ENCODE data around the gene DYDC1. TPM values are rescaled to one million over a fixed set of nuclear protein-coding genes. Genes with fewer than 3 reads are reported as not detected.
A peak's percentile ranks its signal among the peaks of the same experiment; 100 is the strongest.

Gene DYDC1
- total RNA-seq, 1 donor from 2014 or later, result not detected

DNA sequence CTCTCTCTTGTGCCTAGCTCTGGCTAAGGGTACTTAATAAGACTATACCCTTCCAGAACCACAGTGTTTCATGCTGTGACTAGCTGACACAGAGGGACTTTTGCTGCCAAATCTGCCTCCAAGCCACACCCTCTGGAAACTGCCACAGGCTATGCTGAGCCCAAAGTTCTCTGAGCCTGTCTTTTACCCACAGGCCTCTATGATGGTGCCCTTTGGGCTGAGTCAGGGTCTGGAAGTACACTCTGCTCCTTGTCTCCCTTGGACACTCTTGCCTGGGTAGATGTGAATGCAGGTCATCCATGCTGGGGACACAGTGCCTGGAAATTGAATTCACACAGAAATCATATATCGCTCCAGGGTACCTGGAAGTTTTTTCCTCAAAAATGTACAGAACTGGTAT, 22.6 kb downstream of the DYDC1 start:
- FAIRE-seq, result no peak
- TF ChIP-seq, protein P1, sequence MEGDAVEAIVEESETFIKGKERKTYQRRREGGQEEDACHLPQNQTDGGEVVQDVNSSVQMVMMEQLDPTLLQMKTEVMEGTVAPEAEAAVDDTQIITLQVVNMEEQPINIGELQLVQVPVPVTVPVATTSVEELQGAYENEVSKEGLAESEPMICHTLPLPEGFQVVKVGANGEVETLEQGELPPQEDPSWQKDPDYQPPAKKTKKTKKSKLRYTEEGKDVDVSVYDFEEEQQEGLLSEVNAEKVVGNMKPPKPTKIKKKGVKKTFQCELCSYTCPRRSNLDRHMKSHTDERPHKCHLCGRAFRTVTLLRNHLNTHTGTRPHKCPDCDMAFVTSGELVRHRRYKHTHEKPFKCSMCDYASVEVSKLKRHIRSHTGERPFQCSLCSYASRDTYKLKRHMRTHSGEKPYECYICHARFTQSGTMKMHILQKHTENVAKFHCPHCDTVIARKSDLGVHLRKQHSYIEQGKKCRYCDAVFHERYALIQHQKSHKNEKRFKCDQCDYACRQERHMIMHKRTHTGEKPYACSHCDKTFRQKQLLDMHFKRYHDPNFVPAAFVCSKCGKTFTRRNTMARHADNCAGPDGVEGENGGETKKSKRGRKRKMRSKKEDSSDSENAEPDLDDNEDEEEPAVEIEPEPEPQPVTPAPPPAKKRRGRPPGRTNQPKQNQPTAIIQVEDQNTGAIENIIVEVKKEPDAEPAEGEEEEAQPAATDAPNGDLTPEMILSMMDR (IDR thresholded peaks at IDR 0.05; ENCODE audit: insufficient read depth, low read length, severe bottlenecking), result no peak
- no peak overlapping the region for H3K4me3 ChIP-seq (ENCODE audit: low read depth, low read length)
- DNase-seq (ENCODE audit: low read depth), result peak; percentile 27
- peaks cover 2% of the 10 kb centered on the region for H3K27me3 ChIP-seq (ENCODE audit: control insufficient read depth, insufficient read depth, low read length)
- H3K36me3 ChIP-seq (ENCODE audit: control insufficient read depth, insufficient read depth, low read length), result no peaks in the 10 kb centered on the region

DNA sequence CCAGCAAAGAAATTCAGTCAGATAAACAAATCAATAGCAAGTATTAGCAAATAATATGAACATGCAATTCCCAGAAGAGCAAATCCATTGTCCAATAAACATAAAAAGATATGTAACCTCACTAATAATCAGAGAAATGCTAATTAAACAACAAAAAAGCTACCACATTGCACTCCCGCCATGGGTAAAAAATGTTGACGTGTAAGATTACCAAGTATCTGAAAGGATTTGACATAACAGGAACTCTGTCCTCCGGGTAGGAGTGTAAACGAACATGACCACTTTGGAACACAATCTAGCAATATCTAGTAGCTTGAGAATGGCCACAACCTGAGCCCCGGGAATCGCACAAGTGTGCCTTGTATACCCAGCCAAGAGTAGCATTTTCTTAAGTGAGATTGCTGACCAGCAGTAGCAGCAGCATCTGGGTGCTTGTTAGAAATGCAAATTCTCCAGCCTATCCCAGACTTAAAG, 31.6 kb downstream of the DYDC1 start:
- TF ChIP-seq, protein P1 (IDR thresholded peaks at IDR 0.05; ENCODE audit: insufficient read depth, low read length, severe bottlenecking), result no peak
- no peak overlapping the region for H3K4me3 ChIP-seq (ENCODE audit: low read depth, low read length)
- FAIRE-seq (no peak), DNase-seq (ENCODE audit: low read depth) (no peak)
- H3K36me3 ChIP-seq (ENCODE audit: control insufficient read depth, insufficient read depth, low read length), result no peaks in the 10 kb centered on the region
- H3K27me3 ChIP-seq (ENCODE audit: control insufficient read depth, insufficient read depth, low read length), result no peaks in the 10 kb centered on the region

DNA sequence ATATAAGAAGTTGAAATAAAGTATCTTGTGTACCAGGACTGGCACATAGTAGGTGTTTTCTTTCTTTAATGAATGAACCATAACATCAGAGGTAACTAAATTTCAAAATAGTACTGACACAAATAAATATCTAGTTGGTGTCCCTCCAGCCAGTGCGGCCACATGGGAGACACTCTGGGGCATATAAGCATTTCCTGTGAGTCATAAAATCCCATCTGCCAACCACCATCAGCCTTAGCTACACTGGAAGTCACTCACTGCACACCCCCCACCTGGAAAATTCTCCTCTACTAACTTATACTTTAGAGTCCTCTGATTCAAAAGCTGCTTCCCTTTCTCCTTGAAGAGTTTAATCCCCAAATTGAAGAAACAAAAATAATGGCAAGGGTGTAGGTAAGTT, 32.5 kb downstream of the DYDC1 start:
- TF ChIP-seq, protein P1 (IDR thresholded peaks at IDR 0.05; ENCODE audit: insufficient read depth, low read length, severe bottlenecking), result no peak
- Histone ChIP-seq H3K36me3 (ENCODE audit: control insufficient read depth, insufficient read depth, low read length) (no peaks in the 10 kb centered on the region), H3K27me3 (ENCODE audit: control insufficient read depth, insufficient read depth, low read length) (no peaks in the 10 kb centered on the region), H3K4me3 (ENCODE audit: low read depth, low read length) (no peak overlapping the region)
- DNase-seq (ENCODE audit: low read depth), result peak; percentile 21
- no peak for FAIRE-seq

DNA sequence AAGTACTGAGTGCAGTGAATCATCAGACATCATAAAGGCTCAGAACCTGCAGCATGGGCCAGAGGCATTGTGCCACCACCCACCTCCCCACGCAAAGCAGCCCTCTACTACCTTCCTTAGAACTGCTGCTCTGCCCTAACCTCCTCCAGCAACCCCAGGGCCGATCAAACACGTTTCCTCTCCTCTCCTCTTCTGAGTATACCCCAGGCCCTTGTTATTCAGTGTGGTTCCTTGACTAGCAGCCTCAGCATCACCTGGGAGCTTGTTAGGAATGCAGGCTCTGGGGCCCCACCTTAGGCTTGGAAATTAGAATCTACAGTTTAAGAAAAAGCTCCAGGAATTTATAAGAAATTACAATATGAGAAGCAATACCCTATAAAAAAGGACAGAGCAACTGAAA, 33.2 kb downstream of the DYDC1 start:
- no peak overlapping the region for H3K4me3 ChIP-seq (ENCODE audit: low read depth, low read length)
- no peaks in the 10 kb centered on the region for H3K27me3 ChIP-seq (ENCODE audit: control insufficient read depth, insufficient read depth, low read length)
- DNase-seq (ENCODE audit: low read depth), result no peak
- FAIRE-seq, result no peak
- TF ChIP-seq, protein P1 (IDR thresholded peaks at IDR 0.05; ENCODE audit: insufficient read depth, low read length, severe bottlenecking), result no peak
- H3K36me3 ChIP-seq (ENCODE audit: control insufficient read depth, insufficient read depth, low read length), result no peaks in the 10 kb centered on the region

DNA sequence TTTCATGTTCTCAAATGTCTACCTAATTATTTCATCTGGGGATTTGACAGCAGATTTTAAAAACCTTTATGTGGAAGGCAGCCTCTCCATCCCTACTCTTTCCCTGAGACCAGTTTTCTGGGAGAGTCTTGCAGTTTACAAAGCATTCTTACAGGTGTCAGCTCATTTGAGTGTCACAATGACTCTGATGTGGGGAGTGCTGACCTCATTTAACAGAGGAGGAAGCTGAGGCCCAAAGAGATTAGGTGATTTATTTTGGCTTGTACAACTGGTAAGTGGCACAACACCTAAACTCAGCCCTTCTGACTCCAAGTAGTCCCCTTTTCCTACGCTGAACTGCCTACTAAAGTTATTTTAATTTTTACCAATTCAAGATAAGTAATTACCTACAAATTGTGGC, 33.8 kb downstream of the DYDC1 start:
- no peak for FAIRE-seq
- no peak for DNase-seq (ENCODE audit: low read depth)
- no peaks in the 10 kb centered on the region for H3K36me3 ChIP-seq (ENCODE audit: control insufficient read depth, insufficient read depth, low read length)

DNA sequence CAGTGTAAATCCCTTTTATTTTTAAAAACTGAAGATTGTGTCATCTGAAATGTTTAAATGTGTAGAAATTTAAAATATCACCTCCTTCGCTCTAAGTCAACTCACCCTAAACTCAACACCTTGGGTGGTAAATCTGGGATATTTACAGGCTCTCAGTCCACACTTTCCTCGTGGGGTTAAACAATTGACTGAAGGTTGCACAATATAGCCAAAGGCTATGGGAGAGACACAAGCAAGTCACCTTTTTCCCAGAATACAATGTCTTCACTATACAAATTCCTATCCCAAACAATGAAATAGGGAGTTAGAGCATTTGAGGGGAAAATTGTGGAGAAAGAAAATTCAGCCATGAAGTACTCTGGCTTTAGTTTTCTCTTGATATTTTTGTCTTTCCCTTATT, 34.4 kb downstream of the DYDC1 start:
- H3K27me3 ChIP-seq (ENCODE audit: control insufficient read depth, insufficient read depth, low read length), result no peaks in the 10 kb centered on the region
- no peak for FAIRE-seq
- TF ChIP-seq, protein P1 (IDR thresholded peaks at IDR 0.05; ENCODE audit: insufficient read depth, low read length, severe bottlenecking), result no peak
- H3K36me3 ChIP-seq (ENCODE audit: control insufficient read depth, insufficient read depth, low read length), result no peaks in the 10 kb centered on the region
- H3K4me3 ChIP-seq (ENCODE audit: low read depth, low read length), result no peak overlapping the region
- peak; percentile 12 for DNase-seq (ENCODE audit: low read depth)

More for the DNA sequence above, 33.8 kb downstream of the DYDC1 start:
- TF ChIP-seq, protein P1 (IDR thresholded peaks at IDR 0.05; ENCODE audit: insufficient read depth, low read length, severe bottlenecking), result no peak
- Histone ChIP-seq H3K4me3 (ENCODE audit: low read depth, low read length) (no peak overlapping the region), H3K27me3 (ENCODE audit: control insufficient read depth, insufficient read depth, low read length) (no peaks in the 10 kb centered on the region)
